ENCODE results near the gene TRPM1. TPM values are rescaled to one million over a fixed set of nuclear protein-coding genes. Genes with fewer than 3 reads are reported as not detected.
"Not testable (repeated sequence)": the region's sequence is repeated elsewhere in the genome, so short reads cannot be mapped to it uniquely, and the experiment has no call there.

TRPM1 gene
- total RNA-seq, 3 donors from 2014 or later: not detected

DNA sequence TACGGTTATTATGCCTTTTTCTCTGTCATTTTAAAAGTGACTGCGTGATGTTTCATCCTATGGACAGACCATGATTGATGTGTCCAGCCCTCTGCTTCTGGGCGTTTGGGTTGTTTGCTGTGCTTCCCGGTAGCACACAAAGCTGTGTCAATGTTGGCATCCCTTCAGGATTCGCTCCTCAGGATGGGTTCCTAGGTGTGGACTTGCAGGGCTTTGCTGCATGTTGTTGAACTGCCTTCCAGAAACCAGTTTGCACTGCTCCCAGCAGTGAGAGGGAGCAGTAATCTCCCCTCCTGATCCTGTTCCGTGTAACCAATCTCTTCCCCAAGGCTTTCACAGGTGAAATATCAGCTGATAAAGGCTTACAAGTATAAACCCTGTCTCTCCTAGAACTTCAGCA lies 787 bp downstream of the TRPM1 start:
- ATAC-seq (no peak), DNase-seq (no peak)
- Mint-ChIP-seq H3K27me3 (ENCODE audit: low read depth) (peaks cover 3% of the 10 kb centered on the region), H3K4me1 (ENCODE audit: low read depth) (no peaks in the 10 kb centered on the region), H3K36me3 (ENCODE audit: insufficient read depth) (no peaks in the 10 kb centered on the region), H3K4me3 (no peak overlapping the region), H3K9me3 (no peaks in the 10 kb centered on the region)

DNA sequence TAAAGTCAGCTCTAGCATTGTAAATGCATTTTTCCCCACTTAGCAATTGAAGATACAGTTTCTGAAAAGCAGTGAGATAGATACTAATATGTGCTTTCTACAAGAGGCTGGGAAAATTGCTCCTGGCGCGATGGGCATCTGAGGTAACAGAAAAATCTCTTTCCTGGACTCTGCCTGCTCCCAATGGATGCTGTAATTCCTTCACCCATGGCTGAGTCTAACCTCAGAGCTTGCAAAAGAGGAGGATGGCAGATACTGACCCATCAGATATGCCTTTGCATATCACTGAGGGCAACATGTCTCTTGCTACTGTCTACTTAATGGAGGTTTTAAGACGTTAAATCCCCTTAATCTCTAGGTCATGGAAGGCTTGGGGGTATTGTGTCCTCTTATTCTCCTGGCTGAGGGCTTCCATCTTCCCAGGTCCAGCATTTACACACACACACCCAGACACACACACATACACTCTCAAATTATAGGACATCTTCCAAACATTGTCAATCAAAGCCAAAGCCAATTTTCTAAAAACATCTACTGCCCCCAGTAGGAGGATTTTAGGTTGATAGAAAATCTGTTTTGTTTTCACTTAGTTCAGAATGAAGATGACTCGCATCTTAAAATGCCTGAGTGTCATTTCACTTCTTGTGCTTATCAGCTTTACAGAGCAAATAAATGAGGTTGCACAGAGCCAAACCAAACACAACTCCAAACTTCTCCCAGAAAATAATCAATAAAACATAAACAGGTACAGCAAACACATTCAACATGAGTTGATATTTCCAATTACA lies 2.4 kb downstream of the TRPM1 start:
- ATAC-seq: no peak
- no peaks in the 10 kb centered on the region for H3K9me3 Mint-ChIP-seq
- no peaks in the 10 kb centered on the region for H3K36me3 Mint-ChIP-seq (ENCODE audit: insufficient read depth)
- no peak for DNase-seq
- peaks cover 3% of the 10 kb centered on the region for H3K27me3 Mint-ChIP-seq (ENCODE audit: low read depth)
- no peak overlapping the region for H3K4me3 Mint-ChIP-seq
- H3K4me1 Mint-ChIP-seq (ENCODE audit: low read depth): no peaks in the 10 kb centered on the region

DNA sequence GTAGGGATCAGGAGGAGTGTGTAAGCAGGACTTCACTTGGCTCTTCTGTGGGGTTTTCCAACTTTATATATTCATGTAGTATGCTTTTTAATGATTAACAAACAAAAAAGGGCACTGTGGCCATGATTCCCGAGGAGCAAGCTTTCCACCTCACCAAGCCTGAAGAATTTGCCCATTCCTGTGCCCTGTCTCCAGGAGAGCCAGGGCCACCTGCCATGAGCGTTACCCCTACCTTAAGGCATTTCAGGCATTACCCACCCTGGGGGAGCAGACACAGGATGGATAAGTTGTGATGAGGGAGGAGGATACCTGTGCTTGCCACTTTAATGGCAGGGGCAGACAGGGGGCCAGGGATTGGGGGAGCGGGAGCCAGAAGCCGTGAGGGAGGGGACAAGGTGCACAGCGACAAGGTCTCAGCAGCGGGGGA lies 3.0 kb downstream of the TRPM1 start:
- DNase-seq: no peak
- no peak for ATAC-seq
- Mint-ChIP-seq H3K4me3 (no peak overlapping the region), H3K4me1 (ENCODE audit: low read depth) (no peaks in the 10 kb centered on the region), H3K36me3 (ENCODE audit: insufficient read depth) (no peaks in the 10 kb centered on the region), H3K9me3 (no peaks in the 10 kb centered on the region), H3K27me3 (ENCODE audit: low read depth) (peaks cover 3% of the 10 kb centered on the region)

DNA sequence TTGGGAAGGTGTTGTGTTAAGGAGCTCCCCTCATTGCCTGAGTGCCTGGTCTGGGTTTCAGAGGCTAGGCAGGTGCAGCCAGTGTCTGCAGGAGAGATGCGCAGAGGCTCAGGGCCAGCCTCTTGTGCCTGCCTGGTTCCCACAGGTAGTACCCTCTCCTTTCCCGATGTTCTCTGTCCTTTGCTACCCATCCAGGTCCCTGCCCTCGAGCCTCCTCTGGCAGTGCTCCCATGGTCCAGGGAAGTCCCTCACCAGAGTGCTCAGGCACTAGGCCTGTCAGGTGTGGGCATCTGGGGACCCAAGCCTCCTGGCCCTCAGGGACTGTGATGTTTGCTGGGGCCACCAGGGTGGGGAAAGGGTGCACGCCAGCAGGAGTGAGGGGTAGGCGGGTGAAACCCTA lies 5.0 kb downstream of the TRPM1 start:
- Mint-ChIP-seq H3K9me3 (no peaks in the 10 kb centered on the region), H3K36me3 (ENCODE audit: insufficient read depth) (no peaks in the 10 kb centered on the region), H3K4me1 (ENCODE audit: low read depth) (no peaks in the 10 kb centered on the region), H3K4me3 (no peak overlapping the region), H3K27me3 (ENCODE audit: low read depth) (peaks cover 3% of the 10 kb centered on the region)
- DNase-seq (no peak), ATAC-seq (no peak)

DNA sequence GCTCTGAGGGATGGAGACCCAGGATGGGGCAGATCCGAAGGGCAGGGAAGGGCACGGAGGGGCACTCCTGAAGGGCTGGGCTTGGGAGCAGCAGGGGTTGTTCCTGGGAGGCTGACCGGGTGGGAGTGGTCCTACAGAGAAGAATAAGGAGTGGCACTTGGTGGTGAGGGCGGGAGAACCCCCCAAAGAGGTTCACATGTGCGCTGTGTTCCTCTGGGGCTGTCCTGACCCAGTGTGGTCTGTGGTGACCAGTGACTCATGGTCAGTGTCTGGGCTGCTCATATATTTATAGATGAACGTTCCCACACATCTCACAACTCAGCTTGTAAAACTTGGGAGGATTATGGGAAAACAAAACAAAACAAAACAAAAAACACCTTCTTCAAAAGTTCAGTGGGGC lies 10.0 kb downstream of the TRPM1 start:
- Mint-ChIP-seq H3K27me3 (ENCODE audit: low read depth) (peaks cover 5% of the 10 kb centered on the region), H3K4me1 (ENCODE audit: low read depth) (no peaks in the 10 kb centered on the region), H3K9me3 (no peaks in the 10 kb centered on the region), H3K36me3 (ENCODE audit: insufficient read depth) (no peaks in the 10 kb centered on the region), H3K4me3 (no peak overlapping the region)
- DNase-seq (no peak), ATAC-seq (no peak)

DNA sequence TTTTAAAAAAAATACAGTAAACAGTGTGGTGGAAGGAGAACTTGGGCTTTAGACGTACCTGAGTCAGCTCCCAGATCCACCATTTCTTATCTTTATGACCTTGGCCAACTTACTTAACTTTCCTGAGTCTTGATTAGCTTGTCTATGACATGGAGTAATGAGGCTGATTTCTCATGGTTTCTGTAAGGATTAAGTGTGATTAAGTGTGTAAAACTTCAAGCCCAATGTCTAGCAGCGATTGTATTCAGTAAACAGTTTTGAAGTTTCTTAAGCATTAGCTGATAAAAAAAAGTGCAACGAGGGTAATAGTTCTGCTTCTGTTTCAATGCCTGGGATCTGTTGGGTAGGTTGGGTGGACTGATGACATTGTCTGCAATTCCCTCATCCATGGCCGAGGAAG lies 10.8 kb downstream of the TRPM1 start:
- ATAC-seq (no peak), DNase-seq (no peak)
- Mint-ChIP-seq H3K4me1 (ENCODE audit: low read depth) (no peaks in the 10 kb centered on the region), H3K4me3 (no peak overlapping the region), H3K9me3 (no peaks in the 10 kb centered on the region), H3K27me3 (ENCODE audit: low read depth) (peaks cover 5% of the 10 kb centered on the region), H3K36me3 (ENCODE audit: insufficient read depth) (no peaks in the 10 kb centered on the region)

DNA sequence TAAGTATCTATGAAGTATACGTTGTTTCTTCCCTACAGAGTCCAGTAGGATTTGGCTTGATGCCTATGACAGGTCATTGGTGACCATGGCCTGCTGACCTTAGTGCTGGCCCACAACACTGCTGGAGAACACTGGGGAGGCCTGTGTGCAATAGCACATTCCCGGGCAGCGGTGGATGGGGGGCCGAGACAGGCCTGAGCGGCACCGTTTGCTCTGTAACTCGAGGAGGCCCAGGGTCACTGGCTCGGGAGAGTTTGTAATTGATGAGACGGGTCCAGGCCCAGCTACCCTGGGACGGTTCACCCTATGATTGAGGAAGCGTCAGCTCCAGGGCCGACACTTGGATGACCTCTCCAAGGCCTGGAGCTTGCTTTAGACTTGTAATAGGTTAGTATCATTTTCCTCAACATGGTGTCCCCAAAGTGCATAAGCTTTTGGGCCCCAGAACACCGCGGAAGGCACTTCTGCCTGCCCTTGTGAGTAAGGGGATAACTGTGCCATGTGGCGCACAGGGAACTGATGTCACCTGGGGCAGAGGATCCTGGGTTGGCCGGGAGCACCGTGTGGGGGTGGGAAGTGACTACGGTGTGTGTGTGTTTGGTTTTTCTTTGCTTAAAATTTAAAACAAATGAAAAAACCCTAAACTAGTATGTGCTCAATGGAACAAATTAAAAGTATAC lies 12.0 kb downstream of the TRPM1 start:
- H3K9me3 Mint-ChIP-seq: no peaks in the 10 kb centered on the region
- H3K36me3 Mint-ChIP-seq (ENCODE audit: insufficient read depth): no peaks in the 10 kb centered on the region
- ATAC-seq (no peak), DNase-seq (no peak)
- no peak overlapping the region for H3K4me3 Mint-ChIP-seq
- peaks cover 5% of the 10 kb centered on the region for H3K27me3 Mint-ChIP-seq (ENCODE audit: low read depth)
- no peaks in the 10 kb centered on the region for H3K4me1 Mint-ChIP-seq (ENCODE audit: low read depth)

DNA sequence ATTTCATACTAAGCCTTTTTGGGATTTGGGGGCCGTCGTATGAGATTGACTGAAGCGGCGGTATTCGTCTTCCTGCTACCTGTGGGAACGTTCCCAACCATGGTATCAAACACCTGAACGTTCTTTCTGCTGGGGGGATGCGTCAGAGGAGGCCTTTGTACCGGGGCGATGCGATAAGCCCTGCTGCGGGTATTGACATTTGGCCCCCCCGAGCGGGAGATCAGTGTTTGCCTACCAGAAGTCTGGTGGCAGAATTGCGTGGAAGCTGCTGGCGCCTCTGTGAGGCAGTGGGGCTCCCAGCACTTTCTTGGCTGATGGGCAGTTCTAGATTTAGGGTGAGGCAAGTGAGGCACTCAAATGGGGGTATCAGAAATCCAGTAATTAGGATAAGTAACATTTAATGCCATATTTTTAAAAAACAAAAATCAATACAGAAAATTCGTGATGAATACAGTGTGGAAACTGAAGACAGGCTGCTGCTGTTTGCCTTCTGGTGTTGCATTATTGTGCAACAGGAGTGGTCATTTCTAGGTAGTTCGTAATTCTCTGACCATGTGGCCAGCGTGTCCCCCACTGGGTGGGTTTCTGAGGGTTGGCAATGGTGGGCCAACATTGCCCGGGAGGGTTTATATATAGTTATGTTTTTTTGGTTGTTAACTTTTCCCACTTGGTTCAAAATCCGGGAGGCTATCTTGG lies 12.7 kb downstream of the TRPM1 start:
- DNase-seq: no peak
- H3K9me3 Mint-ChIP-seq: no peaks in the 10 kb centered on the region
- ATAC-seq: no peak
- no peaks in the 10 kb centered on the region for H3K4me1 Mint-ChIP-seq (ENCODE audit: low read depth)
- H3K27me3 Mint-ChIP-seq (ENCODE audit: low read depth): peaks cover 10% of the 10 kb centered on the region
- no peak overlapping the region for H3K4me3 Mint-ChIP-seq
- no peaks in the 10 kb centered on the region for H3K36me3 Mint-ChIP-seq (ENCODE audit: insufficient read depth)

DNA sequence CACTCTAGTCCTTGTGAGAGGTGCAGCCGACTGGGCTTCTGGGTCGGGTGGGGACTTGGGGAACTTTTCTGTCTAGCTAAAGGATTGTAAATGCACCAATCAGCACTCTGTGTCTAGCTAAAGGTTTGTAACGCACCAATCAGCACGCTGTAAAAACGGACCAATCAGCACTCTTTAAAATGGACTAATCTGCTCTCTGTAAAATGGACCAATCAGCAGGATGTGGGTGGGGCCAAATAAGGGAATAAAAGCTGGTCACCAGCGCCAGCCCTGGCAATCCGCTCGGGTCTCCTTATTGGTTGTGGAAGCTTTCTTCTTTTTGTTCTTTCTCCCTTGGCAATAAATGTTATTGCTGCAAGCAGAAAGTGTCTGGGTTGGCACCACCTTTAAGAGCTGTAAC lies 13.5 kb downstream of the TRPM1 start:
- not testable (repeated sequence) for H3K27me3 Mint-ChIP-seq (ENCODE audit: low read depth); DNase-seq; H3K36me3 Mint-ChIP-seq (ENCODE audit: insufficient read depth); H3K4me3 Mint-ChIP-seq; H3K9me3 Mint-ChIP-seq; H3K4me1 Mint-ChIP-seq (ENCODE audit: low read depth); ATAC-seq

DNA sequence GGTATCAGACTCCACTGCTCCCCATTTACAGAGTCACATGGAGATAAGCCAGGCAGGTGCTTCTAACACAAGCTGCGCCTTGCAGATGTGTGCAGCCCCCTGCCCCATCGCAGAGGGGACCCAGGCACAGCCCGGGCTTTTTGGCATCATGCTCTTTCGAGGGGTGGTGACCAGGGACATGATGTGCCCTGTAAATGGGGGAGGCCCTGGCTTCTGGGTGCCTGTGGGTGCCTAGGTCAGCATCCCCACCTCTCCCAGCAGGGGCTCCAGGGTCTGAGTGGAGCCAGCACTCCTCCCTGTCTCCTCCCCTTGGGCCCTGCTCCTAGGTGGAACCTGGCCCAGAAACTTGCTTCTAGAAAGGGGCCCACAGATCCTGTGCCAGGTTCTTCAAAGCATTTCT lies 15.2 kb downstream of the TRPM1 start:
- Mint-ChIP-seq H3K9me3 (no peaks in the 10 kb centered on the region), H3K4me1 (ENCODE audit: low read depth) (peaks cover 4% of the 10 kb centered on the region), H3K36me3 (ENCODE audit: insufficient read depth) (no peaks in the 10 kb centered on the region), H3K4me3 (no peak overlapping the region), H3K27me3 (ENCODE audit: low read depth) (peaks cover 17% of the 10 kb centered on the region)
- DNase-seq (no peak), ATAC-seq (no peak)

DNA sequence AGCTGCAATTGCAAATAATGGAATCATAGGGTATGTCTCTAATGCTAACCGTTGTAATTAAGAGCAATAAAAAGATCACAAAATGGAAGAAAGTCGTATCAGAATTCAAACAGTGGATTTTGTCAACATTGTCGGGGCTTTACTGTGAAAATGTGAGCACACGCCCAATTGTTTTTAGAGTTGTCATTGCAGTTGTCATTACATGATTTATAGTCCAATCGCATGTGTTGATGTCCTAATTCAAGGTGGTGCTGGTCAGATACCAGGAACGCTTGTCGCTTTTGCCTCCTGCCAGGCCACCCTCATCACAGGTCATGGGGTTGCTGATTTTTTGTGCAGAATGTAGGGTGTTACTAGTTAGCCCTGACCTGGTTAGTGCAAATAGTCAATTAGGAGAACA lies 16.2 kb downstream of the TRPM1 start:
- no peak for DNase-seq
- no peaks in the 10 kb centered on the region for H3K9me3 Mint-ChIP-seq
- H3K4me1 Mint-ChIP-seq (ENCODE audit: low read depth): peaks cover 4% of the 10 kb centered on the region
- no peak overlapping the region for H3K4me3 Mint-ChIP-seq
- peaks cover 17% of the 10 kb centered on the region for H3K27me3 Mint-ChIP-seq (ENCODE audit: low read depth)
- no peaks in the 10 kb centered on the region for H3K36me3 Mint-ChIP-seq (ENCODE audit: insufficient read depth)
- ATAC-seq: no peak

DNA sequence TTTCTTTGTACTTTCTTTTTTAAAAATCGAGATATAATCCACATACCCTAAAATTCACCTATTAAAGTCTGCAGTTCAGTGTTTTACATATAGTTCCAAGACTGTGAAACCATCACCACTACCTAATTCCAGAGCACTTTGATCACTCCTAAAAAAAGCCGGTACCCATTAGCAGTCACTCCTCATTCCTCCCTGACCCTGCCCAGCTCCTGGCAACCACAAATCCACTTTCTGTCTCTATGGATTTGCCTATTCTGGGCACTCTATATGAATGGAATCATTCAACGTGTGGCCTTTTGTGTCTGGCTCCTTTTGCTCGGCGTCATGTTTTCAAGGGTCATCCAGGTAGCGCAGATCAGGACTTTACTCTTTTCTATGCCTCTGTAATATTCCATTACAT lies 17.3 kb downstream of the TRPM1 start:
- H3K36me3 Mint-ChIP-seq (ENCODE audit: insufficient read depth): no peaks in the 10 kb centered on the region
- no peak overlapping the region for H3K4me3 Mint-ChIP-seq
- ATAC-seq (no peak), DNase-seq (no peak)
- H3K4me1 Mint-ChIP-seq (ENCODE audit: low read depth): peaks cover 5% of the 10 kb centered on the region
- H3K27me3 Mint-ChIP-seq (ENCODE audit: low read depth): peaks cover 27% of the 10 kb centered on the region
- H3K9me3 Mint-ChIP-seq: no peaks in the 10 kb centered on the region

DNA sequence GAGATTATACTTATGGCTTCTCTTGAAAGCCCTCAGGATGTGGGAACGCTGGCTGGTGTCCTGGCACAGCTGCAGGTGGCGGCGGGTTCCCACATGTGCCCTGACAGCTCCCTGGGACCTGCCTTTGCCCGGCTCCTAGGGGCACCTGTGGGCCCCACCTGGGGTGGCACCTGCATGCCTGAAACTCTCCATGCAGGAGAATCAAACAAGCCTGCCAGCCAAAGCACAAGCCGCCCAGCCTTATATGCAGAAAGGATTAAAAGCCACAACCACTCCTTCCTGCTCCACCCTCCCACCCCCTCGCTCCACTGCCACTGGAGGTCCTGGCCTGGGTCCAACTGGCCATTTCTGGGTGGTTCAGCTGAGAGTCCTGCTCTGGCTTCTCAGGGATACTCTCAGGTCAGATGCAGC lies 18.1 kb downstream of the TRPM1 start:
- Mint-ChIP-seq H3K9me3 (no peaks in the 10 kb centered on the region), H3K27me3 (ENCODE audit: low read depth) (peaks cover 31% of the 10 kb centered on the region), H3K4me3 (no peak overlapping the region), H3K36me3 (ENCODE audit: insufficient read depth) (no peaks in the 10 kb centered on the region), H3K4me1 (ENCODE audit: low read depth) (peaks cover 5% of the 10 kb centered on the region)
- no peak for ATAC-seq
- no peak for DNase-seq

DNA sequence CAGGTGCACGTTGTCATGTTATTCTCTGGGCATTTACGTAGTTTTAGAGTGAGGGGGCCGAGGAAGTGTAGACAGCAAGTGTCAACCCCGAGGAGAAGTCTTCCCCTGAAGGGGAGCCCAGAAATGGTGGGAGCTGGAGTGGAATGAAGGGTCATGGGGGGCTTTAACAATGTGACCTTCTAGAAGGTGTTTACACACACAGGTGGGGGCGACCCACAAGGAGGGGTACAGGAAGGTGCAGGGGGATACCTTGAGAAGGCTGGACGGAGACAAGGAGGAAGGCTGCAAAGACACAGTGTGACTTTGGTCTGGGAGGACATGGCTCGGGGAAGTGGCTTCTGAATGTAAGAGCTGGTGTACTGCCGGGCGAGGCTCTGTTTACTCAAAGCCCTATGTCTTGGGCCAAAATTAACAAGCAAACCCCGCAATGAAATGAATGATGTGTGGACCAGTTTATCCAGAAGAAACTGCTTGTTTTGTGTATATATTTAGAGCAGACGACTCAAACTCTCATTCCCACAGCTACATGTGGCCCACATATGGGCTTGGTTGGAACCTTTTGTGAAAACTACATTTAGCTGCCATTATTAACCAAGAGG lies 18.7 kb downstream of the TRPM1 start:
- Mint-ChIP-seq H3K4me1 (ENCODE audit: low read depth) (peaks cover 5% of the 10 kb centered on the region), H3K9me3 (no peaks in the 10 kb centered on the region), H3K36me3 (ENCODE audit: insufficient read depth) (no peaks in the 10 kb centered on the region), H3K27me3 (ENCODE audit: low read depth) (peaks cover 32% of the 10 kb centered on the region), H3K4me3 (no peak overlapping the region)
- no peak for DNase-seq
- ATAC-seq: no peak

Measured in activated T-cell treated with anti-CD3 and anti-CD28 coated beads, Interleukin-2, amount 50 U/mL, for 4 hours (primary cell).